ENCODE measurements around the gene SFR1. TPM values are rescaled to one million over a fixed set of nuclear protein-coding genes. Genes with fewer than 3 reads are reported as not detected.

SFR1 gene
- total RNA-seq, 1 experiment from 2014 or later = 8.4 TPM

DNA sequence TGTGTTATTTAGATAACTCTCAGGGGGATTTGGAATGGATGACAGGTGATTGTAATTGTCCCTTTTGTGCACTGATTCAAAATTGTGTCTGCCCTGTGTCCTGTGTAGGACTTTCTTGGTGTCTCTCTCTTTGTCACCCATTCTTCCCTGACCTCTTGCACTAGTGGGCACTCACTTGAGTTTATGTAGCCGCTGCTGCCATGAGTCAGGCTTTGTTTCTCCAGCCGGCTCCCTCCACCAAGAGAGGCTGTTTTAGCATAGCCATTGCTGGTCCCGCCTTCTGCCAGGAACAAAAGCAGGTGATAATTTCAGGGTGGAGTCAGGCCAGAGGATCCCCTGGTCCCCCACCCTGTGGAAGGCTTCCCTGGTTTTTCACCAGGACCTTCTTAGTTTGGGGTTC lies 44.7 kb upstream of the SFR1 start:
- no TSS peak for BruUV-seq (replicated peaks)
- ChIA-PET POLR2A (no interaction called here), CTCF (no interaction called here)
- Histone ChIP-seq H3K4me1 (ENCODE audit: control insufficient read depth, insufficient read depth, low read length) (no peaks in the 10 kb centered on the region; the same call in 1 of the 2 replicates), H3K4me3 (ENCODE audit: low read depth in 2 of 2, low read length in 2 of 2) (no peak overlapping the region), H3K9me3 (ENCODE audit: control insufficient read depth, insufficient read depth, low read depth, low read length) (no peaks in the 10 kb centered on the region), H3K36me3 (ENCODE audit: control insufficient read depth, insufficient read depth, low read length) (no peaks in the 10 kb centered on the region), H3K27me3 (ENCODE audit: control insufficient read depth, insufficient read depth, low read length) (peaks cover 11% of the 10 kb centered on the region), H3K27ac (ENCODE audit: low read length) (no peak overlapping the region)
- no peak for ATAC-seq
- TF ChIP-seq, protein P1, sequence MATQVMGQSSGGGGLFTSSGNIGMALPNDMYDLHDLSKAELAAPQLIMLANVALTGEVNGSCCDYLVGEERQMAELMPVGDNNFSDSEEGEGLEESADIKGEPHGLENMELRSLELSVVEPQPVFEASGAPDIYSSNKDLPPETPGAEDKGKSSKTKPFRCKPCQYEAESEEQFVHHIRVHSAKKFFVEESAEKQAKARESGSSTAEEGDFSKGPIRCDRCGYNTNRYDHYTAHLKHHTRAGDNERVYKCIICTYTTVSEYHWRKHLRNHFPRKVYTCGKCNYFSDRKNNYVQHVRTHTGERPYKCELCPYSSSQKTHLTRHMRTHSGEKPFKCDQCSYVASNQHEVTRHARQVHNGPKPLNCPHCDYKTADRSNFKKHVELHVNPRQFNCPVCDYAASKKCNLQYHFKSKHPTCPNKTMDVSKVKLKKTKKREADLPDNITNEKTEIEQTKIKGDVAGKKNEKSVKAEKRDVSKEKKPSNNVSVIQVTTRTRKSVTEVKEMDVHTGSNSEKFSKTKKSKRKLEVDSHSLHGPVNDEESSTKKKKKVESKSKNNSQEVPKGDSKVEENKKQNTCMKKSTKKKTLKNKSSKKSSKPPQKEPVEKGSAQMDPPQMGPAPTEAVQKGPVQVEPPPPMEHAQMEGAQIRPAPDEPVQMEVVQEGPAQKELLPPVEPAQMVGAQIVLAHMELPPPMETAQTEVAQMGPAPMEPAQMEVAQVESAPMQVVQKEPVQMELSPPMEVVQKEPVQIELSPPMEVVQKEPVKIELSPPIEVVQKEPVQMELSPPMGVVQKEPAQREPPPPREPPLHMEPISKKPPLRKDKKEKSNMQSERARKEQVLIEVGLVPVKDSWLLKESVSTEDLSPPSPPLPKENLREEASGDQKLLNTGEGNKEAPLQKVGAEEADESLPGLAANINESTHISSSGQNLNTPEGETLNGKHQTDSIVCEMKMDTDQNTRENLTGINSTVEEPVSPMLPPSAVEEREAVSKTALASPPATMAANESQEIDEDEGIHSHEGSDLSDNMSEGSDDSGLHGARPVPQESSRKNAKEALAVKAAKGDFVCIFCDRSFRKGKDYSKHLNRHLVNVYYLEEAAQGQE (IDR thresholded peaks at IDR 0.05; ENCODE audit: insufficient read depth in 1 of 2, low read depth in 2 of 2, low read length in 1 of 2) = no peak
- no peak for TF ChIP-seq TCF7L2 (IDR thresholded peaks at IDR 0.05; ENCODE audit: low read depth, low read length)
- TF ChIP-seq, protein P2, sequence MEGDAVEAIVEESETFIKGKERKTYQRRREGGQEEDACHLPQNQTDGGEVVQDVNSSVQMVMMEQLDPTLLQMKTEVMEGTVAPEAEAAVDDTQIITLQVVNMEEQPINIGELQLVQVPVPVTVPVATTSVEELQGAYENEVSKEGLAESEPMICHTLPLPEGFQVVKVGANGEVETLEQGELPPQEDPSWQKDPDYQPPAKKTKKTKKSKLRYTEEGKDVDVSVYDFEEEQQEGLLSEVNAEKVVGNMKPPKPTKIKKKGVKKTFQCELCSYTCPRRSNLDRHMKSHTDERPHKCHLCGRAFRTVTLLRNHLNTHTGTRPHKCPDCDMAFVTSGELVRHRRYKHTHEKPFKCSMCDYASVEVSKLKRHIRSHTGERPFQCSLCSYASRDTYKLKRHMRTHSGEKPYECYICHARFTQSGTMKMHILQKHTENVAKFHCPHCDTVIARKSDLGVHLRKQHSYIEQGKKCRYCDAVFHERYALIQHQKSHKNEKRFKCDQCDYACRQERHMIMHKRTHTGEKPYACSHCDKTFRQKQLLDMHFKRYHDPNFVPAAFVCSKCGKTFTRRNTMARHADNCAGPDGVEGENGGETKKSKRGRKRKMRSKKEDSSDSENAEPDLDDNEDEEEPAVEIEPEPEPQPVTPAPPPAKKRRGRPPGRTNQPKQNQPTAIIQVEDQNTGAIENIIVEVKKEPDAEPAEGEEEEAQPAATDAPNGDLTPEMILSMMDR (IDR thresholded peaks at IDR 0.05) = no peak
- no peak for TF ChIP-seq POLR2AphosphoS5 (IDR thresholded peaks at IDR 0.05; ENCODE audit: low read depth, low read length)
- TF ChIP-seq SIN3A (IDR thresholded peaks at IDR 0.05; ENCODE audit: borderline replicate concordance, insufficient read depth, low read depth, low read length) = no peak
- DNase-seq (ENCODE audit: low read depth, low spot score) = no peak
- intact Hi-C loops (cut with micrococcal nuclease; ENCODE audit: unreplicated experiment) (no loop called here), in situ Hi-C loops (cut with HindIII; ENCODE audit: low pct_unique_long_range_greater_than_20kb, low sequenced_read_pairs) (no loop called here)

DNA sequence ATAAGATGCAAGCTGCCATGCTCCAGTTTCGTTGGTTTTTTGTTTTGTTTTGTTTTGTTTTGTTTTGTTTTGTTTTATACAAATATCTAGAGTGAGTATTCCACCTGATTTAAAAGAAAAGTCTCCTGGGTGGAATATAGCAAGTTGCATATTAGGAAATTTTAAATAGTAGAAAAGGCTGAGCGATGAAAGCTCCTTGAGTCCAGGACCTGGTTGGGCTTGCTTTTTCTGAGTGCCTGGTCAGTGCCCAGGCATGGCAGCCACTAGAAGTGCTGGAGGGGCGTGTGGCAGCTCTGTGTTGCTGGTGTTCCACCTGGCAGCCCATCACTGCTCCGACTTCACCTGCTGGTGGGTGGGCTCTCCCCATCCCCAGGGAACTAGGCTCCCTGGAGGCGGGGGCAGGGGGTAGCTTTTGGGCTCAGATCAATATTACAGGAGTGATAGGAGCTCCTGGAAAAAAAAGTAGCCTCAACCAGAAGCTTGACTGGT lies 44.3 kb upstream of the SFR1 start:
- Histone ChIP-seq H3K4me3 (ENCODE audit: low read depth in 2 of 2, low read length in 2 of 2) (no peak overlapping the region), H3K9me3 (ENCODE audit: control insufficient read depth, insufficient read depth, low read depth, low read length) (no peaks in the 10 kb centered on the region), H3K36me3 (ENCODE audit: control insufficient read depth, insufficient read depth, low read length) (no peaks in the 10 kb centered on the region), H3K4me1 (ENCODE audit: control insufficient read depth, insufficient read depth, low read length) (no peaks in the 10 kb centered on the region; the same call in 1 of the 2 replicates), H3K27me3 (ENCODE audit: control insufficient read depth, insufficient read depth, low read length) (peaks cover 8% of the 10 kb centered on the region), H3K27ac (ENCODE audit: low read length) (no peak overlapping the region)
- CTCF ChIA-PET = no interaction called here
- BruUV-seq (replicated peaks) = no TSS peak
- no peak for DNase-seq (ENCODE audit: low read depth, low spot score)
- no peak for ATAC-seq
- POLR2A ChIA-PET = no interaction called here
- in situ Hi-C loops (cut with HindIII; ENCODE audit: low pct_unique_long_range_greater_than_20kb, low sequenced_read_pairs) (no loop called here), intact Hi-C loops (cut with micrococcal nuclease; ENCODE audit: unreplicated experiment) (no loop called here)
- TF ChIP-seq, protein P1 (IDR thresholded peaks at IDR 0.05; ENCODE audit: insufficient read depth in 1 of 2, low read depth in 2 of 2, low read length in 1 of 2) = no peak
- no peak for TF ChIP-seq TCF7L2 (IDR thresholded peaks at IDR 0.05; ENCODE audit: low read depth, low read length)
- TF ChIP-seq POLR2AphosphoS5 (IDR thresholded peaks at IDR 0.05; ENCODE audit: low read depth, low read length) = no peak
- TF ChIP-seq, protein P2 (IDR thresholded peaks at IDR 0.05) = no peak
- TF ChIP-seq SIN3A (IDR thresholded peaks at IDR 0.05; ENCODE audit: borderline replicate concordance, insufficient read depth, low read depth, low read length) = no peak

Data from Panc1 (cell line).